Lower leg skin (tissue), 4 donors: ENCODE results near the gene ARHGAP44. TPM values are rescaled to one million over a fixed set of nuclear protein-coding genes. Genes with fewer than 3 reads are reported as not detected.

Experiments used
- DNase-seq, 2 donors: peaks; one replicate each; pipeline ENCODE4 v3.0.0-alpha.2; 2019; ENCODE audit warnings: low spot score in 2 of 2
- H3K4me3 ChIP-seq: fragments of 200-600 bp; sonication (generic); 2 replicates; pipeline ENCODE4 v1.5.1; 2017; ENCODE audit warnings: mild to moderate bottlenecking, low read depth; ENCODE audit not compliant: poor library complexity, severe bottlenecking
- CTCF ChIP-seq, 3 donors: fragments of 450-650 bp; IDR thresholded peaks; one replicate each; pipeline ENCODE4 v1.5.1; 2016; ENCODE audit warnings: antibody characterized with exemption in 3 of 3, mild to moderate bottlenecking in 3 of 3, moderate library complexity in 2 of 3
- POLR2A ChIP-seq, 2 donors: fragments of 450-650 bp; IDR thresholded peaks; one replicate each; pipeline ENCODE4 v1.6.1; 2016 to 2017; ENCODE audit warnings: antibody characterized with exemption in 2 of 2, mild to moderate bottlenecking in 1 of 2, moderate library complexity in 1 of 2
- WGBS, 2 donors: methylation state at CpG; one replicate each; pipeline ENCODE4 v1.1.5; 2018; 5-methylcytosine and 5-hydroxymethylcytosine counted together
- intact Hi-C: fragments of 100-400 bp; cut with DNase I; formaldehyde crosslinking; loops from one replicate; pipeline ENCODE4 v1.15.0; 2023; ENCODE audit warnings: low total_unique reads
- total RNA-seq, 4 donors: library from RNA; depleted of rRNA; stranded (reverse); fragments of >200 nt; gene quantifications; one replicate each; pipeline ENCODE4 v1.1.0, GENCODE V29; 2016

Gene ARHGAP44
- total RNA-seq, 4 donors from 2014 or later = 2.9 to 8.0 (median 3.0) TPM

DNA sequence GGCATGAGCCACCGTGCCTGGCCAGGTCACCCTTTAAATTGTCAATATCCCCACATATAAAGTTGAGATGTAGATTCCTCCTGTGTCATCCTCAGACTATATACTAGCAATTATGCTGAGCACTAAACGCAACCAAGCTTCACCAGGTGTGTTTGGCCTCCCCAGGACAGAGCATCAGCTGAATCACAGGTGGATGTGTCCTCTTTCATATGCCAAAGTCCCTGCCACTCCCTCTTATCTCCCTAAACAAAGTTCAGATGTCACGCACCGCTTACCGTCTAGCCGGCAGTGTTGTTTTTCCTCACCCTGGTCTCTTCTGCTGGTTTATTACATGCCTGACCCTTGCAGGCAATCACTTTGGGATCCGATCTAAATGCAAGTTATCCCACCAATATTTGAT lies 43.8 kb upstream of the ARHGAP44 start:
- no peak for DNase-seq
- WGBS, 2 donors = 83 to 86% methylated on average over 7 of the region's 7 CpGs
- intact Hi-C loops = no loop called here
- no peak for TF ChIP-seq POLR2A (IDR thresholded peaks at IDR 0.05)
- no peak for TF ChIP-seq CTCF (IDR thresholded peaks at IDR 0.05)
- no peak overlapping the region for H3K4me3 ChIP-seq

DNA sequence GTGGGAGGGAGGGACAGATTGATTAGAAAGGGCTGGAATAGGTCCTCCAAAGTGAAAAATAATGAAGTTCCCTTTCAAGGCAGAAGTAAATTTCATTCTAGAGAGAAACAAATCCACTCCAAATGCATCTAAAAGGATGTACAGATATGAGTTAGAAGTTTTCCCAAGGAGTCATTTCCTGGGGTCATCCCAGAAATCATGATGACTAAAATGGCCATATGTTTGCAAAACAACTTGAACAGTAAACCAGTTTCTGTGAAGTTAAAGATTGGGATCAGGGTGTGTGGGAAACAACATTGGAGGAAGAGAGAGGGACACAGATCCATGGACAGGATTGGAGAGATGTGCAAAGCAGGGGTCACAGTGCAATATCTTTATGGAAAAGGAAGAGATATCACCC lies 32.5 kb upstream of the ARHGAP44 start:
- TF ChIP-seq POLR2A (IDR thresholded peaks at IDR 0.05) = no peak
- TF ChIP-seq CTCF (IDR thresholded peaks at IDR 0.05) = no peak
- no peak overlapping the region for H3K4me3 ChIP-seq
- intact Hi-C loops = no loop called here
- DNase-seq = no peak

- H3K4me3 ChIP-seq = no peak overlapping the region
- DNase-seq = no peak
- 58 to 69% methylated on average over 2 of the region's 2 CpGs for WGBS, 2 donors
- intact Hi-C loops = no loop called here
- TF ChIP-seq CTCF (IDR thresholded peaks at IDR 0.05) (no peak), POLR2A (IDR thresholded peaks at IDR 0.05) (no peak)
These were observed 30.2 kb upstream of the ARHGAP44 start for GRCh38 chr17:12759090-12759489.

- H3K4me3 ChIP-seq = no peak overlapping the region
- DNase-seq = no peak
- WGBS, 2 donors = 40 to 42% methylated on average over 6 of the region's 6 CpGs
- intact Hi-C loops = no loop called here
- TF ChIP-seq POLR2A (IDR thresholded peaks at IDR 0.05) (no peak), CTCF (IDR thresholded peaks at IDR 0.05) (no peak)
These were observed 23.8 kb upstream of the ARHGAP44 start for GRCh38 chr17:12765548-12765947.

DNA sequence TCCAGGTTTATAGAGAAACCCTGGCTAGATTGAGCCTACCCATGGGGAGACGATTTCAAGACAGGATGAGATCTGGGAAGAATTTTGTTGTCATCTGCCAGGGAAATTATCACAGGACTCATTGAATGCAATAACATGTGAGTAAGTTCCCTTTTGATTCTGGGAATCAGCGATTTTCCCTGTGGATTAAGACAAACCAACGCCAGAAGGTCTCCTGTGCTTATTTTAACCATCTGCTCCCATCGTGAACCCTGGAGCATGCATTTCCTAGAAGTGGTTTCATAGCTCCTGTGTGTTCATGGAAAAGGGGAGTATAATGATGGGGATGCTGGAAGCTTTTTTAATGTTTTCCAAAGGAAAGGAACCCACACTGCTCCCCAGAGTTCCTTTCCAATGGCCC lies 21.0 kb upstream of the ARHGAP44 start:
- WGBS, 2 donors = 54 to 68% methylated on average over 4 of the region's 4 CpGs
- intact Hi-C loops = no loop called here

More for the DNA sequence above, 21.0 kb upstream of the ARHGAP44 start:
- DNase-seq = no peak
- TF ChIP-seq POLR2A (IDR thresholded peaks at IDR 0.05) (no peak), CTCF (IDR thresholded peaks at IDR 0.05) (no peak)
- H3K4me3 ChIP-seq = no peak overlapping the region
